ENCODE data around the gene VAC14. TPM values are rescaled to one million over a fixed set of nuclear protein-coding genes. Genes with fewer than 3 reads are reported as not detected.

The VAC14 gene
- total RNA-seq, 1 experiment from 2014 or later = 49.9 TPM

DNA sequence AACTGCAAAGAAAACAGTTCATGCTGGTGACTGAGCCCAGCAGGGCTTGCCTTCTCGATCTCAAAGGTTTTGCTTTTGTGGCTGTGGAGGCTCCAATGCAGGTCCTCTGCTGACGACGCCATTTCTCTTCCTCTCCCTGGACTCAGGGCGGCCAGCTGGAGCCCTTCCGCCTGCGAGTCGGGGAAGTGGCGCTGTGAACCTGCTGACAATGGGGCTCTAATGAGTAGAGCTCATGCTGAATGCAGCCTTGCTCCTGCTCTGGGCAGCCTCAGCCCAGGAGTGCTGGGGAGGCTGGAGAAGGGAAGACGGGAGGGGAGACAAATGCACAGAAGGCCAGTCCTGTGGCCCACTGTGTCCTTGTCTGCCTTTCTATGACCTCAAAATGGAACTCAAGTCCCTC lies 43.8 kb downstream of the VAC14 start:
- Histone ChIP-seq H3K4ac (ENCODE audit: low read depth, low read length) (no peak overlapping the region), H3K23ac (ENCODE audit: insufficient read length, low read depth, low read length) (no peak overlapping the region), H3K9me3 (ENCODE audit: control insufficient read depth, low read depth, low read length) (no peaks in the 10 kb centered on the region), H3K14ac (ENCODE audit: insufficient read depth, low read length) (no peak overlapping the region; the same call in 1 of the 2 replicates), H4K91ac (ENCODE audit: insufficient read length, low read depth, low read length) (no peak overlapping the region), H2BK15ac (ENCODE audit: low read depth, low read length) (no peak overlapping the region), H3K27ac (ENCODE audit: insufficient read length, low read depth, low read length) (no peak overlapping the region), H2BK5ac (ENCODE audit: insufficient read length, low read length) (no peak overlapping the region), H4K20me1 (ENCODE audit: control insufficient read depth, insufficient read depth, insufficient read length) (no peaks in the 10 kb centered on the region), H3K79me2 (ENCODE audit: insufficient read depth, low read length) (no peaks in the 10 kb centered on the region), H3K4me2 (ENCODE audit: insufficient read depth, insufficient read length, low read length) (no peak overlapping the region), H2AK5ac (ENCODE audit: insufficient read length, low read length) (no peak overlapping the region), H4K5ac (ENCODE audit: insufficient read length, low read depth, low read length) (no peak overlapping the region), H2BK12ac (ENCODE audit: insufficient read length, low read depth, low read length) (no peak overlapping the region), H3K56ac (ENCODE audit: insufficient read length, low read depth, low read length) (no peak overlapping the region), H3K18ac (ENCODE audit: insufficient read length, low read depth, low read length) (no peak overlapping the region), H3T11ph (ENCODE audit: low read length) (no peak overlapping the region), H3K27me3 (ENCODE audit: insufficient read depth, low read length) (no peaks in the 10 kb centered on the region), H2AFZ (ENCODE audit: low read length) (no peak overlapping the region), H2BK20ac (ENCODE audit: low read depth, low read length, poor library complexity, severe bottlenecking) (no peak overlapping the region), H3K4me1 (ENCODE audit: insufficient read depth, low read length) (peaks cover 6% of the 10 kb centered on the region; the same call in 1 of the 2 replicates), H3K79me1 (ENCODE audit: insufficient read depth, low read depth, low read length, poor library complexity, severe bottlenecking) (no peaks in the 10 kb centered on the region), H4K8ac (replicated peaks; ENCODE audit: insufficient read length, low read depth, low read length) (no peak overlapping the region), H3K9ac (ENCODE audit: extremely low read depth, insufficient read length, low read length) (no peak overlapping the region), H2BK120ac (ENCODE audit: low read depth, low read length, poor library complexity, severe bottlenecking) (no peak overlapping the region), H3K23me2 (ENCODE audit: insufficient read length, low read depth, low read length, poor library complexity, severe bottlenecking) (no peaks in the 10 kb centered on the region)
- Mint-ChIP-seq H3K4me1 (peaks cover 20% of the 10 kb centered on the region in 2 experiments), H3K4me3 (no peak overlapping the region), H3K36me3 (ENCODE audit: insufficient read depth in 1 of 3, low read depth in 3 of 3) (peaks cover 5 to 44% (median 27%) of the 10 kb centered on the region in 3 experiments; a peak in 6 of 7 replicates), H3K9me3 (no peaks in the 10 kb centered on the region), H3K27ac (no peak overlapping the region), H3K27me3 (ENCODE audit: low read depth) (no peaks in the 10 kb centered on the region)
- TF ChIP-seq, protein P1, sequence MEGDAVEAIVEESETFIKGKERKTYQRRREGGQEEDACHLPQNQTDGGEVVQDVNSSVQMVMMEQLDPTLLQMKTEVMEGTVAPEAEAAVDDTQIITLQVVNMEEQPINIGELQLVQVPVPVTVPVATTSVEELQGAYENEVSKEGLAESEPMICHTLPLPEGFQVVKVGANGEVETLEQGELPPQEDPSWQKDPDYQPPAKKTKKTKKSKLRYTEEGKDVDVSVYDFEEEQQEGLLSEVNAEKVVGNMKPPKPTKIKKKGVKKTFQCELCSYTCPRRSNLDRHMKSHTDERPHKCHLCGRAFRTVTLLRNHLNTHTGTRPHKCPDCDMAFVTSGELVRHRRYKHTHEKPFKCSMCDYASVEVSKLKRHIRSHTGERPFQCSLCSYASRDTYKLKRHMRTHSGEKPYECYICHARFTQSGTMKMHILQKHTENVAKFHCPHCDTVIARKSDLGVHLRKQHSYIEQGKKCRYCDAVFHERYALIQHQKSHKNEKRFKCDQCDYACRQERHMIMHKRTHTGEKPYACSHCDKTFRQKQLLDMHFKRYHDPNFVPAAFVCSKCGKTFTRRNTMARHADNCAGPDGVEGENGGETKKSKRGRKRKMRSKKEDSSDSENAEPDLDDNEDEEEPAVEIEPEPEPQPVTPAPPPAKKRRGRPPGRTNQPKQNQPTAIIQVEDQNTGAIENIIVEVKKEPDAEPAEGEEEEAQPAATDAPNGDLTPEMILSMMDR (conservative IDR thresholded peaks at IDR 0.05) = no peak
- no peak for DNase-seq
- WGBS (ENCODE audit: extremely low coverage, insufficient read length, low lambda C conversion rate) = no CpG with 5 or more reads among the region's 9 CpGs
